Measurements from ENCODE around the gene NUP214. TPM values are rescaled to one million over a fixed set of nuclear protein-coding genes. Genes with fewer than 3 reads are reported as not detected.

Gene NUP214
- total and polyA plus RNA-seq, 2 of the 4 experiments (the other 2 are of a cell fraction): 7.9 to 13.4 TPM

- POLR2A ChIA-PET (ENCODE audit: unreplicated experiment): interaction anchor here (0.6 kb wide), 1 partner anchor 1920 kb away, joined by 3 read pairs; no protein-coding TSS in a partner anchor
- no peak overlapping the region for H2AK5ac ChIP-seq (ENCODE audit: low read depth, low read length)
- H3K9me3 ChIP-seq (ENCODE audit: control insufficient read depth, insufficient read depth, low read length): 0 out of 2 replicates have a peak, but pooled peaks cover 2% of the 10 kb centered on the region
- no peak overlapping the region; the same call in 1 of the 2 replicates for H3K4me3 ChIP-seq (ENCODE audit: insufficient read depth, low read depth, low read length)
- H3K4me2 ChIP-seq (ENCODE audit: low read depth, low read length): peak overlapping the region; percentile 62; the same call in 1 of the 2 replicates
- no peaks in the 10 kb centered on the region for H3K36me3 ChIP-seq (ENCODE audit: control insufficient read depth, insufficient read depth, low read length)
- no peak overlapping the region for H2BK15ac ChIP-seq (ENCODE audit: low read depth, low read length)
- H3K27me3 ChIP-seq (ENCODE audit: control insufficient read depth, insufficient read depth, low read length): peaks cover 65% of the 10 kb centered on the region
- no peaks in the 10 kb centered on the region for H4K20me1 ChIP-seq (ENCODE audit: insufficient read depth, low read length)
- H3K18ac ChIP-seq (ENCODE audit: low read depth, low read length): no peak overlapping the region
- no TSS peak for BruUV-seq (replicated peaks)
- in situ Hi-C loops (cut with MboI; ENCODE audit: low sequenced_read_pairs): no loop called here
- DNase-seq (no peak), ATAC-seq (ENCODE audit: low read depth) (no peak)
- no peak overlapping the region for H3K23ac ChIP-seq (ENCODE audit: low read depth, low read length)
- dilution Hi-C loops (cut with HindIII; ENCODE audit: low sequenced_read_pairs, unreplicated experiment): no loop called here
- no peak overlapping the region for H3K4ac ChIP-seq (ENCODE audit: low read depth, low read length)
- H3K14ac ChIP-seq (replicated peaks; ENCODE audit: low read depth, low read length): no peak overlapping the region
- no peaks in the 10 kb centered on the region for H3K9me1 ChIP-seq (ENCODE audit: insufficient read depth, low read length)
- H2BK120ac ChIP-seq (ENCODE audit: low read depth, low read length): no peak overlapping the region
- H4K8ac ChIP-seq (ENCODE audit: low read depth in 2 of 2, low read length in 2 of 2): no peak overlapping the region
- H3K27ac ChIP-seq (ENCODE audit: insufficient read depth, low read length): no peak overlapping the region
- TF ChIP-seq CEBPB (IDR thresholded peaks at IDR 0.05; ENCODE audit: low read depth, low read length): no peak
- no peak for TF ChIP-seq RAD21 (IDR thresholded peaks at IDR 0.05; ENCODE audit: low read length)
- TF ChIP-seq NFE2L2 (IDR thresholded peaks at IDR 0.05; ENCODE audit: low read depth, low read length): no peak
- no peak overlapping the region for H2BK20ac ChIP-seq (ENCODE audit: low read depth, low read length)
- H3K4me1 ChIP-seq (ENCODE audit: control insufficient read depth, insufficient read depth, low read length): peaks cover 2% of the 10 kb centered on the region; the same call in 1 of the 2 replicates
- H3K56ac ChIP-seq (ENCODE audit: extremely low read depth, insufficient read depth, low read length): no peak overlapping the region
- no peak overlapping the region for H4K91ac ChIP-seq (ENCODE audit: insufficient read depth, low read depth, low read length)
- no peak overlapping the region for H2AK9ac ChIP-seq (replicated peaks; ENCODE audit: low read depth, low read length, poor library complexity)
- no CpG with 5 or more reads among the region's 16 CpGs for WGBS, 2 experiments (ENCODE audit: extremely low coverage in 2 of 2, insufficient read length in 1 of 2)
- no peak overlapping the region for H4K5ac ChIP-seq (ENCODE audit: low read depth, low read length)
- H2AFZ ChIP-seq (replicated peaks; ENCODE audit: low read length, poor library complexity): no peak overlapping the region
- H3K9ac ChIP-seq (ENCODE audit: low read depth, low read length): no peak overlapping the region
- intact Hi-C loops (cut with micrococcal nuclease): no loop called here
- no peak overlapping the region for H2BK5ac ChIP-seq (ENCODE audit: low read depth, low read length, poor library complexity, severe bottlenecking)
- CTCF ChIA-PET: no interaction called here
- no peaks in the 10 kb centered on the region for H3K79me1 ChIP-seq (ENCODE audit: low read depth in 1 of 2, low read length in 2 of 2)
Observed at GRCh38 chr9:131095666-131096268, 29.6 kb upstream of the NUP214 start.
